Hematopoietic multipotent progenitor cell (in vitro differentiated cells): Measurements from ENCODE around the gene ARL17B. TPM values are rescaled to one million over a fixed set of nuclear protein-coding genes. Genes with fewer than 3 reads are reported as not detected.
A peak's percentile ranks its signal among the peaks of the same experiment; 100 is the strongest.
"Not testable (repeated sequence)": the region's sequence is repeated elsewhere in the genome, so short reads cannot be mapped to it uniquely, and the experiment has no call there.

Experiments
- DNase-seq, 3 donors: peaks; one replicate each; pipeline ENCODE4 v3.0.0-alpha.2; 2011 to 2015; ENCODE audit warnings: low read depth in 2 of 3, low spot score in 2 of 3
- small RNA-seq: library from RNA; depleted of rRNA; stranded (forward); fragments of <200 nt; gene quantifications from one replicate; pipeline ENCODE3, GENCODE V24; 2012
- total RNA-seq: library from RNA; depleted of rRNA; stranded (reverse); fragments of >200 nt; gene quantifications from one replicate; pipeline ENCODE4 v1.2.3, GENCODE V29; 2012

ARL17B gene
- total RNA-seq, 1 donor: 6.2 TPM

- DNase-seq: not testable (repeated sequence)
Observed at GRCh38 chr17:46252804-46253203, 108.8 kb downstream of the ARL17B start.

- DNase-seq: not testable (repeated sequence)
Observed at GRCh38 chr17:46249153-46249552, 112.4 kb downstream of the ARL17B start.

GRCh38 chr17:46244949-46245768, 116.4 kb downstream of the ARL17B start:
- DNase-seq: not testable (repeated sequence)

GRCh38 chr17:46244339-46244913, 117.1 kb downstream of the ARL17B start:
- DNase-seq: not testable (repeated sequence)

GRCh38 chr17:46243928-46244327, 117.6 kb downstream of the ARL17B start:
- DNase-seq: not testable (repeated sequence)

GRCh38 chr17:46243505-46243904, 118.1 kb downstream of the ARL17B start:
- DNase-seq: not testable (repeated sequence)

- not testable (repeated sequence) for DNase-seq
Observed at GRCh38 chr17:46231359-46231758, 130.2 kb downstream of the ARL17B start.

GRCh38 chr17:46225274-46225794, 136.2 kb downstream of the ARL17B start:
- DNase-seq: peak; percentile 59 to 97 (median 77)

- DNase-seq: peak in 1 of 3 donors; percentile 24
Observed at GRCh38 chr17:46224864-46225263, 136.7 kb downstream of the ARL17B start.

Small RNA genes lying within 50 kb of the gene (small RNA-seq; reads per million reads assigned to genes)
- gene RN7SL656P: not detected

Other genes with a start within 250 kb of the ARL17B start
- gene KANSL1, start 168.3 kb downstream of the ARL17B start, total RNA-seq: 140 TPM
- 15.3 TPM for gene LRRC37A, start 66.6 kb downstream of the ARL17B start, total RNA-seq
- 15.1 TPM for gene LRRC37A2, start 150.7 kb upstream of the ARL17B start, total RNA-seq
- gene ARL17A, start 217.9 kb upstream of the ARL17B start, total RNA-seq: 8.9 TPM
- gene NSF, start 228.9 kb upstream of the ARL17B start, total RNA-seq: 21.0 TPM